Nephron progenitor cell (in vitro differentiated cells): Measurements from ENCODE around the gene CCBE1.

Source experiments
- DNase-seq: peaks from one replicate; pipeline ENCODE4 v3.0.0; 2021
- H3K27ac Mint-ChIP-seq: 2 replicates; pipeline ENCODE4 v1.8.0; 2021; ENCODE audit warnings: mild to moderate bottlenecking, moderate library complexity, mixed read lengths
- H3K27me3 Mint-ChIP-seq: 2 replicates; pipeline ENCODE4 v1.8.0; 2021; ENCODE audit warnings: mild to moderate bottlenecking, low read depth, mixed read lengths; ENCODE audit not compliant: poor library complexity
- H3K36me3 Mint-ChIP-seq: 2 replicates; pipeline ENCODE4 v1.8.0; 2021; ENCODE audit warnings: low read depth, mixed read lengths
- H3K4me1 Mint-ChIP-seq: 2 replicates; pipeline ENCODE4 v1.8.0; 2021; ENCODE audit warnings: mixed read lengths
- H3K4me3 Mint-ChIP-seq: 2 replicates; pipeline ENCODE4 v1.8.0; 2021; ENCODE audit warnings: mild to moderate bottlenecking, moderate library complexity, mixed read lengths
- H3K9me3 Mint-ChIP-seq: 2 replicates; pipeline ENCODE4 v1.8.0; 2021; ENCODE audit warnings: mild to moderate bottlenecking, moderate library complexity, mixed read lengths
- TF ChIP-seq, protein P1 (sequence below): fragments of 200-600 bp; sonication (generic); IDR thresholded peaks from 2 replicates; pipeline ENCODE4 v1.5.0; 2021; ENCODE audit warnings: antibody characterized with exemption

CCBE1 gene

DNA sequence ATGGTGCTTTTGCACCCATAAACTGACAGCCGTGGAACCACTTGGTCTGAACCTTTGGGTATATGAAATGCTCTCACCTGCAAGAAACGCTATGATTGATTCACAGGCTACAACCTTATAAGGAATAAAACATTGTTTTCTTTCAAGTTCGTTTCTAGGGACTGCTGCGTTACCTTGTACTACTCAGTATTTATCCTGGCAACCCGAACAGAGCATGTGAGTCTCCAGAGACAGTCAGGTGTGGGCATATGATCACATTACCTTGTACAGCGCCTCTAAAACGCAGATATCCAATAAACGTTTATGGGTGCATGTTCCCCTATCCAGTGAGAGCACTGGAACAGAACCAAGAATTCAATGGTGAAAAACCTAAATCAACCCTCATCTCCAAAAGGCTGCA lies 1.7 kb downstream of the CCBE1 start:
- no peak for DNase-seq
- TF ChIP-seq, protein P1, sequence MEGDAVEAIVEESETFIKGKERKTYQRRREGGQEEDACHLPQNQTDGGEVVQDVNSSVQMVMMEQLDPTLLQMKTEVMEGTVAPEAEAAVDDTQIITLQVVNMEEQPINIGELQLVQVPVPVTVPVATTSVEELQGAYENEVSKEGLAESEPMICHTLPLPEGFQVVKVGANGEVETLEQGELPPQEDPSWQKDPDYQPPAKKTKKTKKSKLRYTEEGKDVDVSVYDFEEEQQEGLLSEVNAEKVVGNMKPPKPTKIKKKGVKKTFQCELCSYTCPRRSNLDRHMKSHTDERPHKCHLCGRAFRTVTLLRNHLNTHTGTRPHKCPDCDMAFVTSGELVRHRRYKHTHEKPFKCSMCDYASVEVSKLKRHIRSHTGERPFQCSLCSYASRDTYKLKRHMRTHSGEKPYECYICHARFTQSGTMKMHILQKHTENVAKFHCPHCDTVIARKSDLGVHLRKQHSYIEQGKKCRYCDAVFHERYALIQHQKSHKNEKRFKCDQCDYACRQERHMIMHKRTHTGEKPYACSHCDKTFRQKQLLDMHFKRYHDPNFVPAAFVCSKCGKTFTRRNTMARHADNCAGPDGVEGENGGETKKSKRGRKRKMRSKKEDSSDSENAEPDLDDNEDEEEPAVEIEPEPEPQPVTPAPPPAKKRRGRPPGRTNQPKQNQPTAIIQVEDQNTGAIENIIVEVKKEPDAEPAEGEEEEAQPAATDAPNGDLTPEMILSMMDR = no peak
- H3K4me3 Mint-ChIP-seq = peak overlapping the region; percentile 86
- H3K36me3 Mint-ChIP-seq = no peaks in the 10 kb centered on the region
- peaks cover 37% of the 10 kb centered on the region for H3K4me1 Mint-ChIP-seq
- no peak overlapping the region for H3K27ac Mint-ChIP-seq
- peaks cover 80% of the 10 kb centered on the region for H3K27me3 Mint-ChIP-seq
- H3K9me3 Mint-ChIP-seq = no peaks in the 10 kb centered on the region

DNA sequence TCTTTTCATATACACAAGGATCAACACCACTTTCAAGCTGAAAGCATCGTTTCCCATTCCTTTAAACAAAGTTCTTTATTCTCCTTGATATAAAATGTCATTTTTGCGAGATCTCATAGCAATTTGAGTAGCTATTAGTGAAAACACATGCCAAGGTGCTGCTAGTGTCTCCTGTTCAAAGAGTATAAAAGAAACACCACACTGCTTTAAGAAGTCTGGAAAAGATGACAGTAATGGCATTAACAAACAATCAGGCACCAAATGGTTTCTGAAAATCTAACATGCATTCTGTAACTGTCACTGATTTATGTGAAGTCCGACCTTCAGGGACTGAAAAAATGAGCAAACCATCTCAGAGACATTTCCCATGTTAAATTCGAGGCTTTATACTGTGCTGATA lies 2.4 kb downstream of the CCBE1 start:
- Mint-ChIP-seq H3K4me3 (peak overlapping the region; percentile 47), H3K9me3 (no peaks in the 10 kb centered on the region), H3K27ac (no peak overlapping the region), H3K36me3 (no peaks in the 10 kb centered on the region), H3K27me3 (peaks cover 87% of the 10 kb centered on the region), H3K4me1 (peaks cover 30% of the 10 kb centered on the region)
- TF ChIP-seq, protein P1 = no peak
- DNase-seq = no peak

DNA sequence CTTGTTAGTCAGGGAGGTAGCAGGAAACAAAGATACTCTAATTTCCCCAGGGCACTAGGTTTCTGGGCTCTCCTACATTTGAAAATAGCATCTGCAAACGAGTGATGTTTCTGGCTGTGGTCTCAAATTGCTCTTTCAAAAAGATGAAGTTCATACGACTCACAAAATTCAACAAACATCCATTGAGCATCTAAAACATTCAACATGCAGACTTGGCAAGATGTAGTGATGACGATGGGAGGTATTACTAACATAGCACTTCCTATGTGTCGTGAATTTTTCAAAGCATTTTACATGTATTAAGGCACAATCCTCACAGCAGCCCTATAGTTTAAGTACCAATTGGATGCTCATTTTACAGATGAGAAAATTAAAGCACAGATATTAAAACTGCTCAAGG lies 5.2 kb downstream of the CCBE1 start:
- TF ChIP-seq, protein P1 = no peak
- no peak for DNase-seq
- Mint-ChIP-seq H3K27me3 (peaks cover 95% of the 10 kb centered on the region), H3K4me3 (no peak overlapping the region), H3K9me3 (no peaks in the 10 kb centered on the region), H3K36me3 (no peaks in the 10 kb centered on the region), H3K4me1 (peaks cover 15% of the 10 kb centered on the region), H3K27ac (no peak overlapping the region)

DNA sequence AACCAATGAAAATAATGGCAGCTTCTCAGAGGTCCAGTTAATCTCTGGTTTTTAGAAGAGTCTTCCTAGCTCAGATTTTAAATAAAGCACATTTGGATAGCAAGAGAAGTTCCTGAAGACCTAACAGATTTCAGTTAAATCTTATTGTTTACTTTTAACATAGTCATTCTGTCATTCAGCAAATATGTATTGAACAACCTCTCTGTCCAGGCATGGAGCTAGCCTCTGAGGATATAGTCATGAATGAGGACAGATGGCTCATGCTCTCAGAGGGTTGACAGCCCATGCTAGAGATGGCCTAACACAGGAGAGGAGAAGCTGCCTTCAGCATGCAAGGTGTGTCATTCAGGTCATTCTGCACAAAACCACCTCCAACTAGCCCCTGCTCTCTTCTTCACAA lies 6.2 kb downstream of the CCBE1 start:
- Mint-ChIP-seq H3K4me3 (no peak overlapping the region), H3K9me3 (no peaks in the 10 kb centered on the region), H3K4me1 (peaks cover 10% of the 10 kb centered on the region), H3K27ac (no peak overlapping the region), H3K36me3 (no peaks in the 10 kb centered on the region), H3K27me3 (peaks cover 91% of the 10 kb centered on the region)
- TF ChIP-seq, protein P1 = no peak
- DNase-seq = no peak

DNA sequence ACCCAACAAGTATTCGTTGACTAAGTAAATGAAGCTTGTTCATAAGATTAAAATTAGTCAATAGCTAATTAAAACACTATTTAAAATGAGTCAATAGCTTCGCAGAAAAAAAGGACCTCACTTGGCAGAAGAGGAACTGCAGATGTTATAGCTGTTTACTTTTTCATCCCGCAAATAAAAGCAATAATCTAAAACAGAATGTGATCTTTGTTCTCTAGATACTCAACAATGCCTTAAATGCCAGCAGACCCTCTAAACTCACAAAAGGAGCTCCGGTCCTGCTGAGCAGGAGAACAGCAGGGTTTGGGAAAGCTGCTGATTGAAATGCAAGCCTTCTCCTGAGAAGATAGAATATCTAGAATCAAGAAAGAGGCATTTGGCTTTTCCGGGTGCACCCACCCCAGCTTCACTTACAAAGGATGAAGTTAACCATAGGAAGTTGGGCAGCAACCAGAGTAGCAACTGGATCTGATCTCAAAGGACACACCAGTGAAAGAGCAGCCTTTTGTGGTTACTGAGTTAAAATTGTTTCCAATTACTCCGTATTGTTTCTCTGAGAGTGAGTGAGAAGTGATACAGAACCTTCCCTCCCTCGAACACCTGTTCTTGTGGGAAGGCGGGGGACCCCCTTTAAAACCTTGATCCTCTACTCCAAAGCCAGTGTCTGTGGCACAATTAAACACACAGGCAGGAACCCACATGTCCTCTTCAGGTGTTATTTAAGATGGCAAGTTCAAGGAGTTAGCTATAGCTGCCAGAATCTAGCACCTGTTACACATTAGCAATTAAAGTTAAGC lies 6.8 kb downstream of the CCBE1 start:
- H3K27me3 Mint-ChIP-seq = peaks cover 91% of the 10 kb centered on the region
- no peak overlapping the region for H3K27ac Mint-ChIP-seq
- no peaks in the 10 kb centered on the region for H3K36me3 Mint-ChIP-seq
- DNase-seq = no peak
- TF ChIP-seq, protein P1 = no peak
- no peaks in the 10 kb centered on the region for H3K9me3 Mint-ChIP-seq
- peaks cover 5% of the 10 kb centered on the region for H3K4me1 Mint-ChIP-seq
- no peak overlapping the region for H3K4me3 Mint-ChIP-seq

DNA sequence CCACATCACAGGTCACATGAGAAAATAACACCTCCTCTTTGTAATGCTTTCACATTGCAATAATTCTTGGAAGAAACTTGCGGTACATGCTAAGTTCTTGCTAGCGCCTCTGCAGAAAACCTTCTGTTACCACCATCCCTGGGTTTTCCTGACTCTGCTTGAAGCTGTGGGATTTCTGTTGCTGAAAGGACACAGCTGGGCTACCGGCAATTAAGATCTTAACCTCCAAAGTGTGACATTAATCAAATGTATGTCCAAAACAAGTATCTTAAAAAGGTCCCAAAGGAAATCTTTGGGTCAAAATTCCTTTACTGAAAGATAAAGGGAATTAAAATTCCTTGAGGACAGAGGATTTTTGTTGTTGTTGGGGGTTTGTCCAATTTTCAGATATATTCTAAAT lies 7.5 kb downstream of the CCBE1 start:
- no peak overlapping the region for H3K27ac Mint-ChIP-seq
- no peaks in the 10 kb centered on the region for H3K4me1 Mint-ChIP-seq
- H3K27me3 Mint-ChIP-seq = peaks cover 88% of the 10 kb centered on the region
- H3K4me3 Mint-ChIP-seq = no peak overlapping the region
- DNase-seq = no peak
- H3K9me3 Mint-ChIP-seq = no peaks in the 10 kb centered on the region
- no peaks in the 10 kb centered on the region for H3K36me3 Mint-ChIP-seq
- TF ChIP-seq, protein P1 = no peak
